DMS79 (cell line): ENCODE measurements around the gene RARRES2.
"Not testable (repeated sequence)": the region's sequence is repeated elsewhere in the genome, so short reads cannot be mapped to it uniquely, and the experiment has no call there.

Experiments used
- DNase-seq: peaks from one replicate; lab custom pipeline; 2025; lab: John Stamatoyannopoulos, UW

RARRES2 gene

DNA sequence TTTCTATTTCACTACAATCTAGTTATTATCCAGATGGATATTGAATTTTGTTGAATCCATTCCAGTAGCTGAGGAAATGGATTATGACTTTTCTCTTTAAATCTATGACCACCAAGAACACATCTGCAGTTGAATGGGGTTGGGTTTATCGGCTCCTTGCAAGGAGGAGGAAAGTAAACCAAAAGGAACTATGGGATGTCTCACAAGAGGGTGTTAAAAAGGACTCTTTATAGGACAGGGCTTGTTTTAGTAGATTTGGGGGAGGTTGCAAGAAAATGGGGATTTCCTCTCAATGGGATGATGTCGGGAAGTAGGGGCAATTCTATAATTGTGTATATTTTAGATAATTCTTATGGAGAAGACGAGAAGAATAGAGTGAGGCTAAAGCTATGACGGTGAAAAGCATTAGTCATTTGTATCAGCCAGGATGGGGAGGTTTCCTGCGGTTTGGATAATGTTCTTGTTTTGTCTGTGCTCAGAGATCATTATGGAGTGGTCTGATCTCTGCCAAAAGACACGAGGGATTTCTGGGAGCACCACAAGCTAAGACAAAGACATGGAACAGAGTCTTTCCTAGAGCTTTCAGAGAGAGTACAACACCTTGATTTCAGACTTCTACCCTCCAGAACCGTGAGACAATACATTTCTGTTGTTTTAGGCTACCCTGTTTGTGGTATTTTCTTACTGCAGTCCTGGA lies 23.5 kb downstream of the RARRES2 start:
- DNase-seq = no peak

DNA sequence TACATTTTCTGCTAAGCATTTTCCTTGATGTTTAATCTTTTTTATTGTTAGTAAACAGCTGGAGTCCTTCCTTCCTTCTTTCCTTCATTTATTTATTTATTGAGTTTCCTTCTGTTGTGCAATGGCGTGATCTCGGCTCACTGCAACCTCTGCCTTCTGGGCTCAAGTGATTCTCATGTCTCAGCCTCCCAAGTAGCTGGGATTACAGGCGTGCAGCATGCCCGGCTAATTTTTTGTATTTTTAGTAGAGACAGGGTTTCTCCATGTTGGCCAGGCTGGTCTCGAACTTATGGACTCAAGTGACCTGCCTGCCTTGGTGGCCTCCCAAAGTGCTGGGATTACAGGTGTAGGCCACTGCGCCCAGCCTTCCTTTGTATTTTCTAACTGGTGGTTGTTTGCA lies 24.4 kb downstream of the RARRES2 start:
- DNase-seq = not testable (repeated sequence)

GRCh38 chr7:150314639-150315239 lies 26.7 kb downstream of the RARRES2 start:
- DNase-seq = no peak

DNA sequence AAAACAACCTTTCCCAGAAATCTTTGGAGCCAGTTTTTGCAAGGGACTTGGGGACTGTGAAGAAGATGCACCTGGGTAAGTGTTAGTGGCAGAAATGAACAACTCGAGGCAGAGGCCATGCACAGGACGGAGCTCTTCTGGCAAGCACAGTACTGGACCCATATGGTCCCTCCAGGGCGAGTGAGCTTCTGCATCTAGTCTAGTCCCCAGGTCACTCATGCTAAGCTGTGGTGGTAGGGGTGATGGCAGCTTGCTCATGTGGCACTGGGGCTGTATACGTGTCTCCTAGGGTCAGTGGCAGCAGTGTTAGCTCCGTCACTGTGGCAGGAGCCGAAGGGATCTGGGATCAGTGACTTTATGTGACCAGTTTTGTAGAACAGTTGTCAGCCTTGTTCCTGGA lies 27.6 kb downstream of the RARRES2 start:
- no peak for DNase-seq

GRCh38 chr7:150313367-150313809 lies 28.0 kb downstream of the RARRES2 start:
- no peak for DNase-seq

DNA sequence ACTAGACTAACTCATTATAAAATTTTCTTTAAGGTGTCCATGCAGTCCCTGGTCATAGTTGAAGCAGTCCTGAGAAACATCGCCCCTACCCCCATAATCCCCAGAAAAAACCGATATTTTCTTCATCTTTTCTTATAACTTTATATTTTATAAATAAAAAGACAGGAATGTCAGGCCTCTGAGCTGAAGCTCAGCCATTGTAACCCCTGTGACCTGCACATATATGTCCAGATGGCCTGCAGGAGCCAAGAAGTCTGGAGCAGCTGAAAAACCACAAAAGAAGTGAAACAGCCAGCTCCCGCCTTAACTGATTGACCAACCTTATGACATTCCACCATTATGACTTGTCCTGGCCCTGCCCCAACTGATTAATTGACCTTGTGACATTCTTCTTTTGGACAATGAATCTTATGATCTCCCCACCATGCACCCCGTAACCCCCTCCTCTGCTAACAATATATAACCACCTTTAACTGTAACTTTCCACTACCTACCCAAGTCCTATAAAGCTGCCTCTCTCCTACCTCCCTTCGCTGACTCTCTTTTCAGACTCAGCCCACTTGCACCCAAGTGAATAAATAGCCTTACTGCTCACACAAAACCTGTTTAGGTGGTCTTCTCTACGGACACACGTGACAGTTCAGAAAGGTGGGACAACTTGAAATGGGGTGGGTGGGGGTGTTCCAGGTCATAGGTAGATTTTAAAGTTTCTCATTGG lies 28.6 kb downstream of the RARRES2 start:
- DNase-seq = not testable (repeated sequence)

DNA sequence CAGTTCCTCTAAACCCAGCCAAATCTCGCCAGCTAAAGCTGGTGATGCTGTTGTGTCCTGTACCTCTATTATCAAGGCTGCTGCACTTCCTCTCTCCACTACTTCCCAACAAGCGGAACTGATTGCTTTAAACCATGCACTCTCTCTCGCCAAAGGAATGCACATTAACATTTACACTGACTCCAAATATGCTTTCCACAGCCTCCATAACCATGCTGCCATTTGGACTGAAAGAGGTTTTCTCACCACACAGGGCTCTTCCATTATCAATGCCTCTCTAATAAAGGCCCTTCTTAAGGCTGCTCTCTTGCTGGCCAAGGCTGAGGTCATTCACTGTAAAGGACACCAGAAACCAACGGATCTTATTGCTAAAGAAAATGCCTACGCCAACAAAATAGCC lies 29.7 kb downstream of the RARRES2 start:
- DNase-seq = peak; percentile 11

DNA sequence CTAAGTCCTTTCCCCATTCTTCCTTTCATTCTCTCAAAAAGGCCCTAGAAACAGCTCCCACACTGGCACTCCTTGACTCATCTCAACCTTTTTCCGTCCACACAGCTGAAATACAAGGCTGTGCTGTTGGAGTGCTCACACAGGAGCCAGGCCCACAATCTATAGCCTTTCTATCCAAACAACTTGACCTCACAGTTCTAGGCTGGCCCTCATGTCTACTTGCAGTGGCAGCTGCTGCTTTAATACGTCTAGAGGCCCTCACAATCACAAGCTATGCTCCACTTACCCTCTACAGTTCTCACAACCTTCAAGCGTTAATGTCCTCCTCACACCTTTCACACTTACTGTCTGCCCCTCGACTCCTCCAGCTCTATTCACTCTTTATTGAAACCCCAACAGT lies 30.3 kb downstream of the RARRES2 start:
- DNase-seq = no peak

DNA sequence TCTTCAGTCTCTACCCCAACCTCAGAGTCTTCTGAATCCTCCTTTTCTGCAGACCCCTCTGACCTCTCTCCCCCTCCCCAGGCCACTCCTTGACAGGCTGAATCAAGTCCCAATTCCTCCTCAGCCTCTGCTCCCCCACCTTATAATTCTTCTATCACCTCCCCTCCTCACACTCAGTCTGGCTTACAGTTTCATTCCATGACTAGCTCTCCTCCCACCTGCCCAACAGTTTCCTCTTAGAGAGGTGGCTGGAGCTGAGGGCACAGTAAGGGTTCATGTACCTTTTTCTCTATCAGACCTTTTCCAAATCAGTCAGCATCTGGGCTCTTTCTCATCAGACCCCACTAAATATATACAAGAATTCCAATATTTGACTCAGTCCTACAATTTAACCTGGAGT lies 32.9 kb downstream of the RARRES2 start:
- no peak for DNase-seq

- no peak for DNase-seq
Observed at GRCh38 chr7:150307904-150308303, 33.5 kb downstream of the RARRES2 start.

- no peak for DNase-seq
Observed at GRCh38 chr7:150307129-150307528, 34.3 kb downstream of the RARRES2 start.

GRCh38 chr7:150306377-150306776 lies 35.1 kb downstream of the RARRES2 start:
- not testable (repeated sequence) for DNase-seq

GRCh38 chr7:150305903-150306284 lies 35.5 kb downstream of the RARRES2 start:
- DNase-seq = not testable (repeated sequence)

DNA sequence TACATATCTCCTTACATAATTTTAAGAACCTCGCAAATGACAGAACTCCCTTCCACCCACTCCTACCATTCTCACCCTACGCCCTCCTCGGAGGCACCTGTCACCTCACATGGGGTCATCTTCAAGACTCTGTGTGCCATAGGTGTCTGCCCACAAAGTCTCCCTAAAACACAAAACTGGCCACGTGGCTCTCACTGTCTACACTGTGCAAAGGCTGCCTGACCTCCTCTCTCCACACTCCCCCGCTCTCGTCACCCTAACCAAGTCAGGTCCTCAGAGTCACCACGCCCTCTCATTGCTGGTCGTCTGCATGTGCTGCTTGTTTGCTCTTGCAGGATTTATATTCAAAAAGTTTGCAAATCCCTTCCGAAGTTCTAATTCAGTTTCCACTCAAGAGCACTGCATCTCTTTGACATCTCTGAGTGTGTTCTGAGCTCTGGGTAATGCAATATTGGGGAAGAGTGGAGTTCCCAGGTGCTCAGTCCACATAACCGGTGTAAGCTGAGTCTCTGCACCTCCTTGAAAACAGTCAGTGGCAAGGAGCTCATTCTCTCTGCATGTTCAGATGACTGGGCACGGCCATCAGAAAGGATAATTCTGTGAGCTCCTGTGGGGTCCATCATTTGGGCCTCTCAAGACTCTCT lies 36.0 kb downstream of the RARRES2 start:
- not testable (repeated sequence) for DNase-seq

GRCh38 chr7:150304499-150305258 lies 36.8 kb downstream of the RARRES2 start:
- DNase-seq = not testable (repeated sequence)

- not testable (repeated sequence) for DNase-seq
Observed at GRCh38 chr7:150302908-150303310, 38.5 kb downstream of the RARRES2 start.

DNA sequence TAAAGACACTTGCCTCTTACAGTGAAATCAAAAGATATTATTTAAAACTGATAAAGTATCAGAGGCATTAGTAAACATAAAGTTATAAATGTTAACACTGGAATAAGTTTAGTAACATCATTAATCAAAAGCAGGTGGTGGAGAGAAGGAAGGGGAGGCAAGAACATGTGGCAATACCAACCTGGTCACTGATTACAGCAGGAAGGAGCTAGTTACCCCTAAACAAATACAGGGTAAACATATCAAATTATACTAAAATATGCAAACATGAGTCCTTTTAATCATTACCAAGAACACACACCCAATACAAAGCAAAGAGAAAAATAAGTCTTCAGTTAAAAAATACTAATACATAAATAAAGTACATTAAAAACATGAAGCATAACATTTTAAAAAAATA lies 43.5 kb downstream of the RARRES2 start:
- not testable (repeated sequence) for DNase-seq

DNA sequence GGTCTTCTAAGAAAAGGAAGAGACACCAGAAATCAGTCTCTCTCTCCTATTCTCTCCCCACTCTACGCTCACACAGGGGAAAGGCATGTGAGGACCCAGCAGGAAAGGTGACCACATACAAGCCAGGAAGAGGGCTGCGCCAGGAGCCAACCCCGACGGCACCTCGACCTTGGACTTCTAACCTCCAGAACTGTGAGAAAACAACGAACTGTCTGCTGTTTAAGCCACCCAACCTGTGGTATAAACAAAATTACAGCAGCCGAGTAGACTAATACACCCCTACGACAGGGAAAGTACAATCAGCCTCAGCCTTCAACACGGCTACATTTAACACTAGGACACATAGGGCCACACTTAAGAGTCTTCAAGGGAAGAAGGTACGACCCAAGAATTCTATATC lies 44.6 kb downstream of the RARRES2 start:
- not testable (repeated sequence) for DNase-seq

GRCh38 chr7:150295614-150296013 lies 45.8 kb downstream of the RARRES2 start:
- DNase-seq = not testable (repeated sequence)

GRCh38 chr7:150295027-150295426 lies 46.4 kb downstream of the RARRES2 start:
- DNase-seq = not testable (repeated sequence)

DNA sequence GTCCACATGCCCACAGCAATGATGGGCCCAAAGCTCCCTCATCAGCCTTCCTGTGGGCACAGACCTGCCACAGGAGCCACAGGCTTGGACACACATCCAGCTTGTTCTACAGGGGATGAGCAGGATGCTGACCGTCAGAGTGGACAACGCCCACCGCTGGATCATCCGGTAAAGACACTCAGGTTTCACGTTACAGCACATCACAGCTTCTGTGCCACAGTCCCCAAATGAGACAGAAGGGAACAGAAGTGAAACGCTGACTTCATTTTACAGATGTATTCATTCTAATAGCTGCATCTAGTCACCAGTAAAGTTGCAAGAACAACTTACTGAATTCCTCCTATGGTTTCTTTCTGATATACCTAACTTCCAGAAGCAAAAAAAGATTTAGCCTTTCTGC lies 51.1 kb downstream of the RARRES2 start:
- not testable (repeated sequence) for DNase-seq

DNA sequence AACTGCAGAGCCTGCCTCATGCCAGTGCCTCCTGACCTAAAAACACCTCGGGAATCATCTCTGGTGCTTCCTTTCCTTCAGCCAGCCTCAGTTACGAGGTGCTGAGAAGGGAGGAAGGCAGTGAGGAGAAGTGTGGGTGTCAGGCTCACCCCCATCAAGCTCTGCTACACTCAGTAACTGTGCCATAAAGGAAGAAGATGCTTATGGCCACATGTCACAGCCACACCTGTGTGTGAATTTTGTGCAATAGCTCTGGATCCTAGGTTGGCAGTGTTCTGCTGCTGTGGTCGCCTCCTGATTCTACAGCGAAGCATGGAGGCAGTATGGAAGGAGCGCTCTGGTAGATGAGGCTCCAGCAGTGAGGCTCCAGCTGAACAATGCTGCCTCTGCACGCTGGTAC lies 52.6 kb downstream of the RARRES2 start:
- DNase-seq = not testable (repeated sequence)
